Natural killer cell (primary cell): ENCODE measurements around the gene LIN37. TPM values are rescaled to one million over a fixed set of nuclear protein-coding genes. Genes with fewer than 3 reads are reported as not detected.

Experiments
- ATAC-seq, 3 donors: fragments of 150-1000 bp in 2 of 3; fragments of 200-7000 bp in 1 of 3; cut with Tn5 transposase; 1 replicate in 1 of 3; 2 replicates in 2 of 3; pipeline ENCODE4 v1.10.0; 2021; ENCODE audit warnings: mild to moderate bottlenecking in 2 of 3, moderate library complexity in 2 of 3
- DNase-seq, 2 donors: peaks; one replicate each; pipeline versions ENCODE4 v3.0.0 to v3.0.0-alpha.2; 2013 to 2021; ENCODE audit warnings: mixed read lengths in 1 of 2
- H3K27ac ChIP-seq: one replicate; pipeline ENCODE4 v1.5.1; 2013; ENCODE audit warnings: mild to moderate bottlenecking, low read length
- H3K27me3 ChIP-seq: one replicate; pipeline ENCODE4 v1.6.1; 2013; ENCODE audit warnings: low read length; ENCODE audit not compliant: control insufficient read depth, insufficient read depth
- H3K36me3 ChIP-seq: one replicate; pipeline ENCODE4 v1.6.1; 2013; ENCODE audit warnings: low read length; ENCODE audit not compliant: control insufficient read depth, insufficient read depth
- H3K4me1 ChIP-seq: one replicate; pipeline ENCODE4 v1.6.1; 2013; ENCODE audit warnings: low read length; ENCODE audit not compliant: control insufficient read depth, insufficient read depth
- H3K4me3 ChIP-seq: one replicate; pipeline ENCODE4 v1.5.1; 2013; ENCODE audit warnings: low read length
- H3K9me3 ChIP-seq: one replicate; pipeline ENCODE4 v1.6.1; 2013; ENCODE audit warnings: low read length; ENCODE audit not compliant: control insufficient read depth, insufficient read depth
- H3K27ac Mint-ChIP-seq, 2 donors: one replicate each; pipeline ENCODE4 v1.8.0; 2022; ENCODE audit warnings: mild to moderate bottlenecking in 2 of 2, mixed read lengths in 2 of 2, moderate library complexity in 1 of 2
- H3K27me3 Mint-ChIP-seq, 2 donors: one replicate each; pipeline ENCODE4 v1.8.0; 2022; ENCODE audit warnings: low read depth in 2 of 2, mixed read lengths in 2 of 2
- H3K36me3 Mint-ChIP-seq: one replicate; pipeline ENCODE4 v1.8.0; 2022; ENCODE audit warnings: mixed read lengths
- H3K4me1 Mint-ChIP-seq, 2 donors: one replicate each; pipeline ENCODE4 v1.8.0; 2022; ENCODE audit warnings: mixed read lengths in 2 of 2
- H3K4me3 Mint-ChIP-seq: one replicate; pipeline ENCODE4 v1.8.0; 2022; ENCODE audit warnings: mild to moderate bottlenecking, moderate library complexity, mixed read lengths
- H3K9me3 Mint-ChIP-seq, 2 donors: one replicate each; pipeline ENCODE4 v1.8.0; 2022; ENCODE audit warnings: mixed read lengths in 2 of 2
- WGBS: methylation state at CpG from one replicate; pipeline ENCODE4 v1.1.7; 2013; ENCODE audit warnings: missing lambda C conversion rate; ENCODE audit not compliant: insufficient coverage; 5-methylcytosine and 5-hydroxymethylcytosine counted together
- intact Hi-C: fragments of 100-400 bp; cut with micrococcal nuclease; formaldehyde crosslinking; loops from one replicate; pipeline ENCODE4 v1.14.2; 2022
- total RNA-seq, 4 donors: library from RNA; stranded (reverse); fragments of 120-200 nt in 1 of 4; gene quantifications; one replicate each; pipeline versions ENCODE4 v1.2.3 to v1.2.4, GENCODE V29; 2013 to 2022
- TF ChIP-seq, protein P1 (sequence below): fragments of 200-600 bp; IDR thresholded peaks from one replicate; pipeline ENCODE4 v1.8.0; 2022; ENCODE audit warnings: antibody characterized with exemption

The LIN37 gene
- total RNA-seq, 3 donors from 2014 or later (not counting 1 experiment from before 2014, with no cell fraction given): 16.7 to 22.1 (median 18.2) TPM

DNA sequence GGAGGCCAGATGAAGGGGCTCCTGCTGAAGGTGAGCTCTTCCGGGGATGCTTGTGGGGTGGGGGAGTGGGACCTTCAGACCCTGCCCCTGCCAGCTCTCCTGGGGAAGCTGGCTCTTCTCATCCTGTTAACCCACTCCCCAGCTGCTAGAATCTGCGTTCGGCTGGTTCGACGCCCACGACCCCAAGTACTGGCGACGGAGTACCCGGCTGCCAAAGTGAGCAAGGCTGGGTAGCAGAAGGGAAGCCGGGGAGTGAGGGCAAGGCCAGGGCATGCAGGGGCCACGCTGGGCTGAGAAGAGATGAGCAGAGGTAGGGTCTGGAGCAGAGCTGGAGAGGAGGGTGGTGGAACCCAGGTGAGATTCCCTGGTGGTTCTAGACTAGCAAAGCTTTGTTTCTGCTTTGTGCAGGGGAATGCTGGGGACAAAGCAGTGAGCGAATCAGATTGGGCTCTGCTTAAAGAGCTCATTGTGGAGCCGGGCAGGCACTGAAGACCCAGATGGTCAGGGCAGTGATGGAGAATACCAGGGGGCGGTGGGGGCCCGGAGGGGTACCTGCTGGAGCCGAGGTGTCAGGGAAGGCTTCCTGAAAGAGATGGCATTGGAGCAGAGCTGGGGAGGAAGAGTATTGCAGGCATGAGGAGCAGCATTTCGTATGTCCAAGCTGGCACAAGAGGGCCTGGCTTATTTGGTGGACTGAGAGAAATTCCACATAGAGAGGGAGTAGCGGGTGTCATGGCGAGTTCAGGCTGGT lies 20.2 kb upstream of the LIN37 start:
- no peak for DNase-seq
- Mint-ChIP-seq H3K4me3 (no peak overlapping the region), H3K27ac (no peak overlapping the region), H3K36me3 (no peaks in the 10 kb centered on the region), H3K9me3 (no peaks in the 10 kb centered on the region), H3K4me1 (peaks cover 0 to 6% of the 10 kb centered on the region in 2 donors), H3K27me3 (no peaks in the 10 kb centered on the region)
- H3K27me3 ChIP-seq: no peaks in the 10 kb centered on the region
- peaks cover 90% of the 10 kb centered on the region for H3K36me3 ChIP-seq
- WGBS: 97% methylated on average over 19 of the region's 19 CpGs
- no peak for ATAC-seq
- H3K4me3 ChIP-seq: no peak overlapping the region
- TF ChIP-seq, protein P1, sequence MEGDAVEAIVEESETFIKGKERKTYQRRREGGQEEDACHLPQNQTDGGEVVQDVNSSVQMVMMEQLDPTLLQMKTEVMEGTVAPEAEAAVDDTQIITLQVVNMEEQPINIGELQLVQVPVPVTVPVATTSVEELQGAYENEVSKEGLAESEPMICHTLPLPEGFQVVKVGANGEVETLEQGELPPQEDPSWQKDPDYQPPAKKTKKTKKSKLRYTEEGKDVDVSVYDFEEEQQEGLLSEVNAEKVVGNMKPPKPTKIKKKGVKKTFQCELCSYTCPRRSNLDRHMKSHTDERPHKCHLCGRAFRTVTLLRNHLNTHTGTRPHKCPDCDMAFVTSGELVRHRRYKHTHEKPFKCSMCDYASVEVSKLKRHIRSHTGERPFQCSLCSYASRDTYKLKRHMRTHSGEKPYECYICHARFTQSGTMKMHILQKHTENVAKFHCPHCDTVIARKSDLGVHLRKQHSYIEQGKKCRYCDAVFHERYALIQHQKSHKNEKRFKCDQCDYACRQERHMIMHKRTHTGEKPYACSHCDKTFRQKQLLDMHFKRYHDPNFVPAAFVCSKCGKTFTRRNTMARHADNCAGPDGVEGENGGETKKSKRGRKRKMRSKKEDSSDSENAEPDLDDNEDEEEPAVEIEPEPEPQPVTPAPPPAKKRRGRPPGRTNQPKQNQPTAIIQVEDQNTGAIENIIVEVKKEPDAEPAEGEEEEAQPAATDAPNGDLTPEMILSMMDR: no peak
- intact Hi-C loops: no loop called here
- no peaks in the 10 kb centered on the region for H3K4me1 ChIP-seq
- H3K9me3 ChIP-seq: no peaks in the 10 kb centered on the region
- H3K27ac ChIP-seq: no peak overlapping the region

DNA sequence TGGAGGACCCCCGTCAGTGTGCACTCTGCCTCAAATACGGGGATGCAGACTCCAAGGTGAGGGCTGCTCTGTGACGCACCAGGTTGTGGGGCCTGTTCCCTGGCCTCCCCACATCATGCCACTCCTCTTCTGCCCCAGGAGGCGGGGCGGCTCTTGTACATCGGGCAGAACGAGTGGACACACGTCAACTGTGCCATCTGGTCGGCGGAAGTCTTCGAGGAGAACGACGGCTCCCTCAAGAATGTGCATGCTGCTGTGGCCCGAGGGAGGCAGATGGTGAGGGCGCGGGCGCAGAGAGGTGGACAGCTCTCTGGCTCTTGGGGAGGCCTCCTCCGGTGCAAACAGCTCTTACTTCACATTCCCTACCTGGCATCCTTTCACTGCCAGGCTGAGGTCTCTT lies 19.4 kb upstream of the LIN37 start:
- no peak overlapping the region for H3K4me3 Mint-ChIP-seq
- no peaks in the 10 kb centered on the region for H3K4me1 ChIP-seq
- no peaks in the 10 kb centered on the region for H3K27me3 Mint-ChIP-seq
- H3K4me1 Mint-ChIP-seq: peaks cover 3 to 10% of the 10 kb centered on the region in 2 donors
- no peaks in the 10 kb centered on the region for H3K9me3 Mint-ChIP-seq
- no peak overlapping the region for H3K27ac ChIP-seq
- no peaks in the 10 kb centered on the region for H3K36me3 Mint-ChIP-seq
- no peak overlapping the region for H3K4me3 ChIP-seq
- WGBS: 96% methylated on average over 18 of the region's 18 CpGs
- no peaks in the 10 kb centered on the region for H3K9me3 ChIP-seq
- ATAC-seq: no peak
- no peak overlapping the region for H3K27ac Mint-ChIP-seq
- intact Hi-C loops: no loop called here
- no peaks in the 10 kb centered on the region for H3K27me3 ChIP-seq
- H3K36me3 ChIP-seq: peaks cover 90% of the 10 kb centered on the region
- TF ChIP-seq, protein P1: no peak
- no peak for DNase-seq

DNA sequence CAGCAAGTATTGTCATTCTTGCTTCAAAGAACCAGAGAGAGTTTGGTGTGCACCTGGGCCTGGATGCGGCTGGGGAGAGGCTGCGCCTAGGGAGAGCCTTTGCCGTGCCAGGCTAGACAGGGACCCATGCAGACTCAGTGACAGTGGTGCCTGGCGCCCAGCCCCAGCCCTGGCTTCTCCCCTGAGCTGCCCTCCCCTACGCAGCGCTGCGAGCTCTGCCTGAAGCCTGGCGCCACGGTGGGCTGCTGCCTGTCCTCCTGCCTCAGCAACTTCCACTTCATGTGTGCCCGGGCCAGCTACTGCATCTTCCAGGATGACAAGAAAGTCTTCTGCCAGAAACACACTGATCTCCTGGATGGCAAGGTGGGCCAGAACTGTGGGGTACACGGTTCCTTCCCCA lies 18.6 kb upstream of the LIN37 start:
- peaks cover 6 to 15% of the 10 kb centered on the region in 2 donors for H3K4me1 Mint-ChIP-seq
- ATAC-seq (no peak), DNase-seq (no peak)
- H3K4me3 Mint-ChIP-seq: no peak overlapping the region
- no peaks in the 10 kb centered on the region for H3K27me3 Mint-ChIP-seq
- H3K4me1 ChIP-seq: no peaks in the 10 kb centered on the region
- TF ChIP-seq, protein P1: no peak
- no peak overlapping the region for H3K27ac ChIP-seq
- H3K27me3 ChIP-seq: no peaks in the 10 kb centered on the region
- no peak overlapping the region for H3K27ac Mint-ChIP-seq
- intact Hi-C loops: no loop called here
- H3K9me3 Mint-ChIP-seq: no peaks in the 10 kb centered on the region
- peaks cover 89% of the 10 kb centered on the region for H3K36me3 ChIP-seq
- no peak overlapping the region for H3K4me3 ChIP-seq
- H3K9me3 ChIP-seq: no peaks in the 10 kb centered on the region
- no peaks in the 10 kb centered on the region for H3K36me3 Mint-ChIP-seq
- WGBS: 91% methylated on average over 11 of the region's 11 CpGs

DNA sequence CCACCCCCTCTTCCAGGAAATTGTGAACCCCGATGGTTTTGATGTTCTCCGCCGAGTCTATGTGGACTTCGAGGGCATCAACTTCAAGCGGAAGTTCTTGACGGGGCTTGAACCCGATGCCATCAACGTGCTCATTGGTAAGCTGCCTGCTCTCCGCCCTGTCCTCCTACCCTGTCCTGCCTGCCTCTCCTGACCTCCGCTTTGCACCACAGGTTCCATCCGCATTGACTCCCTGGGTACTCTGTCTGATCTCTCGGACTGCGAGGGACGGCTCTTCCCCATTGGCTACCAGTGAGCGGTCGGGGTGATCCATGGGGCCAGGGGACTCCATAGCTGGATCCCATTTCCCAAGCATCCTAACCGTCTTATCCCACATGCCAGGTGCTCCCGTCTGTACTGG lies 18.1 kb upstream of the LIN37 start:
- Histone ChIP-seq H3K9me3 (no peaks in the 10 kb centered on the region), H3K4me3 (no peak overlapping the region), H3K27ac (no peak overlapping the region), H3K27me3 (no peaks in the 10 kb centered on the region), H3K4me1 (no peaks in the 10 kb centered on the region), H3K36me3 (peaks cover 86% of the 10 kb centered on the region)
- Mint-ChIP-seq H3K27me3 (no peaks in the 10 kb centered on the region), H3K4me1 (peaks cover 6 to 16% of the 10 kb centered on the region in 2 donors), H3K36me3 (no peaks in the 10 kb centered on the region), H3K4me3 (no peak overlapping the region), H3K9me3 (no peaks in the 10 kb centered on the region), H3K27ac (no peak overlapping the region)
- WGBS: 97% methylated on average over 18 of the region's 18 CpGs
- TF ChIP-seq, protein P1: no peak
- intact Hi-C loops: no loop called here
- ATAC-seq (no peak), DNase-seq (no peak)
